Adrenal gland (tissue), 19 donors: ENCODE results near the gene GABRR1. TPM values are rescaled to one million over a fixed set of nuclear protein-coding genes. Genes with fewer than 3 reads are reported as not detected.

Source experiments
- DNase-seq, 7 donors: peaks; one replicate each; pipeline ENCODE4 v3.0.0-alpha.2; 2019 to 2020
- H3K27ac ChIP-seq, 5 donors: fragments of 200-600 bp; sonication (generic) in 4 of 5; 1 replicate in 3 of 5; 2 replicates in 2 of 5; pipeline versions ENCODE4 v1.5.1 to v1.8.0; 2016 to 2020; ENCODE audit warnings: mild to moderate bottlenecking in 1 of 5
- H3K27me3 ChIP-seq: fragments of 200-600 bp; 2 replicates; pipeline ENCODE4 v1.8.0; 2021
- H3K36me3 ChIP-seq, 2 donors: fragments of 200-600 bp; replicated peaks in 1 of 2; 1 replicate in 1 of 2; 2 replicates in 1 of 2; pipeline versions ENCODE4 v1.5.1 to v1.8.0; 2018 to 2022
- H3K4me1 ChIP-seq, 2 donors: fragments of 200-600 bp; replicated peaks in 1 of 2; 1 replicate in 1 of 2; 2 replicates in 1 of 2; pipeline versions ENCODE4 v1.5.1 to v1.8.0; 2018 to 2021
- H3K4me3 ChIP-seq, 4 donors: fragments of 200-600 bp; sonication (generic) in 3 of 4; one replicate each; pipeline ENCODE4 v1.5.1; 2016 to 2018
- H3K9me3 ChIP-seq, 3 donors: fragments of 200-600 bp; sonication (generic) in 1 of 3; replicated peaks in 1 of 3; 1 replicate in 2 of 3; 2 replicates in 1 of 3; pipeline versions ENCODE4 v1.5.1 to v1.8.0; 2016 to 2021
- POLR2A ChIP-seq, 2 donors: fragments of 450-650 bp; IDR thresholded peaks; one replicate each; pipeline ENCODE4 v1.6.1; 2017; ENCODE audit warnings: antibody characterized with exemption in 2 of 2, mild to moderate bottlenecking in 2 of 2, moderate library complexity in 1 of 2
- WGBS, 4 donors: extraction: QIAGEN DNeasy Blood & Tissue Kit in 2 of 4; methylation state at CpG; one replicate each; pipeline versions ENCODE4 v1.1.5 to v1.1.7; 2013 to 2017; 5-methylcytosine and 5-hydroxymethylcytosine counted together
- intact Hi-C, 2 donors: fragments of 100-400 bp; cut with DNase I; formaldehyde crosslinking; loops; one replicate each; pipeline versions ENCODE4 v1.14.1 to v1.15.0; 2022 to 2023
- long read RNA-seq, 10 donors: library from polyadenylated mRNA in 3 of 10; unstranded in 2 of 10; stranded (forward) in 1 of 10; transcript quantifications; one replicate each; pipeline ENCODE4 v2.0.0 and lab custom pipeline, GENCODE V29; 2021 to 2026
- polyA plus RNA-seq, 3 donors: library from polyadenylated mRNA; stranded (reverse); fragments of 200-250 nt in 2 of 3; fragments of 350-450 nt in 1 of 3; fragmentation: Illumina TruSeq in 1 of 3; extraction: RNeasy Lipid Tissue Mini Kit (QIAGEN cat#74804) in 1 of 3; gene quantifications; one replicate each; pipeline ENCODE4 v1.2.3, GENCODE V29; 2013 to 2014
- total RNA-seq, 9 donors: library from RNA; depleted of rRNA in 4 of 9; stranded (reverse); fragments of >200 nt in 4 of 9; fragments of 120-200 nt in 1 of 9; fragmentation: NEBNext Ultra II Directional in 1 of 9; extraction: Animal tissue kit (Norgen Biotek cat#: 25700) in 1 of 9; gene quantifications; one replicate each; pipeline versions ENCODE4 v1.1.0 to v1.2.4, GENCODE V29; 2013 to 2023
- TF ChIP-seq, protein P1 (sequence below), 6 experiments: fragments of 450-650 bp in 4 of 6; fragments of 200-600 bp in 2 of 6; sonication (generic) in 1 of 6; IDR thresholded peaks; 1 replicate in 5 of 6; 2 replicates in 1 of 6; pipeline versions ENCODE4 v1.5.1 to v1.8.0; 2016 to 2021; ENCODE audit warnings: antibody characterized with exemption in 6 of 6, mild to moderate bottlenecking in 2 of 6, moderate library complexity in 1 of 6
- donor health status: healthy with polysubstance abuse.
- donor health status: Bipolar disorder and iron deficiency.
- donor health status: DM: yes; HTN: yes; CAD: no.
- donor health status: DM: no; HTN: no; CAD: no.
- donor health status: DM: no; HTN: no; CAD: no.
- donor health status: DM: yes; HTN: yes; CAD: no.

Gene GABRR1
- total RNA-seq (under 1 TPM in 1 of 9 donors, not detected in 8; 0.06 TPM), polyA plus RNA-seq (not detected)
- long read RNA-seq, donor 1: 0 reads
- long read RNA-seq, donor 2: 0 reads
- long read RNA-seq, donor 3: 0 reads
- long read RNA-seq, donor 4: 0 reads
- long read RNA-seq, donor 5: 0 reads
- long read RNA-seq, donor 6, partial matches to known transcripts: 0 of 1 reads
- long read RNA-seq, donor 6, other reads (novel, unspliced or antisense): 1 of 1 reads
- long read RNA-seq, donor 7: 0 reads
- long read RNA-seq, donor 8: 0 reads
- long read RNA-seq, donor 9: 0 reads
- long read RNA-seq, donor 10: 0 reads

- 29 to 38% (median 37%) methylated on average over 10 of the region's 10 CpGs for WGBS, 4 donors
- Histone ChIP-seq H3K4me3 (no peak within 1 kb of the TSS), H3K4me1 (no peaks in the 10 kb centered on the region), H3K9me3 (no peaks in the 10 kb centered on the region), H3K27ac (no peak within 1 kb of the TSS), H3K27me3 (no peaks in the 10 kb centered on the region), H3K36me3 (no peaks in the 10 kb centered on the region)
- no peak for DNase-seq
- intact Hi-C loops: no loop called here
- no peak for TF ChIP-seq POLR2A (IDR thresholded peaks at IDR 0.05)
- TF ChIP-seq, protein P1, sequence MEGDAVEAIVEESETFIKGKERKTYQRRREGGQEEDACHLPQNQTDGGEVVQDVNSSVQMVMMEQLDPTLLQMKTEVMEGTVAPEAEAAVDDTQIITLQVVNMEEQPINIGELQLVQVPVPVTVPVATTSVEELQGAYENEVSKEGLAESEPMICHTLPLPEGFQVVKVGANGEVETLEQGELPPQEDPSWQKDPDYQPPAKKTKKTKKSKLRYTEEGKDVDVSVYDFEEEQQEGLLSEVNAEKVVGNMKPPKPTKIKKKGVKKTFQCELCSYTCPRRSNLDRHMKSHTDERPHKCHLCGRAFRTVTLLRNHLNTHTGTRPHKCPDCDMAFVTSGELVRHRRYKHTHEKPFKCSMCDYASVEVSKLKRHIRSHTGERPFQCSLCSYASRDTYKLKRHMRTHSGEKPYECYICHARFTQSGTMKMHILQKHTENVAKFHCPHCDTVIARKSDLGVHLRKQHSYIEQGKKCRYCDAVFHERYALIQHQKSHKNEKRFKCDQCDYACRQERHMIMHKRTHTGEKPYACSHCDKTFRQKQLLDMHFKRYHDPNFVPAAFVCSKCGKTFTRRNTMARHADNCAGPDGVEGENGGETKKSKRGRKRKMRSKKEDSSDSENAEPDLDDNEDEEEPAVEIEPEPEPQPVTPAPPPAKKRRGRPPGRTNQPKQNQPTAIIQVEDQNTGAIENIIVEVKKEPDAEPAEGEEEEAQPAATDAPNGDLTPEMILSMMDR (IDR thresholded peaks at IDR 0.05): no peak
Observed at GRCh38 chr6:89217299-89217910, at the start of gene GABRR1. Gene GABRR1, minus strand, starts transcription at chr6:89217358. Its CDS starts 36 bp downstream, at chr6:89217322.

DNA sequence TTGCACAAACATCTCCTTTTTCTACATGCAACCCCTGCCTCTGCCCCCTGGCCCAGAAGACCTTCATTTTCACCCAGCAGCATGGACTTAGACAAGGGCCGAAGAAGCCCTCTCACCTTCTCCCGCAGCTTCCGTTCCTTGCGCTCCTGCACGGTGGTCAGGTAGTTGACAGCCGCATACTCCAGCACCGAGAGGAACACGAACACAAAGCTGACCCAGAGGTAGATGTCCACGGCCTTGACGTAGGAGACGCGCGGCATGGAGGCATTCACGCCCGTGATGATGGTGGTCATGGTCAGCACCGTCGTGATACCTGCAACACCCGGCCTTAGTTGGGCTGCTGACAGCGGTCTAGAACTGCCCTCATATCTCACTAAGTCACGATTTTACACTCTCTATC lies 47.1 kb upstream of the GABRR1 start:
- 96 to 98% (median 97%) methylated on average over 19 to 20 of the region's 20 CpGs for WGBS, 4 donors

DNA sequence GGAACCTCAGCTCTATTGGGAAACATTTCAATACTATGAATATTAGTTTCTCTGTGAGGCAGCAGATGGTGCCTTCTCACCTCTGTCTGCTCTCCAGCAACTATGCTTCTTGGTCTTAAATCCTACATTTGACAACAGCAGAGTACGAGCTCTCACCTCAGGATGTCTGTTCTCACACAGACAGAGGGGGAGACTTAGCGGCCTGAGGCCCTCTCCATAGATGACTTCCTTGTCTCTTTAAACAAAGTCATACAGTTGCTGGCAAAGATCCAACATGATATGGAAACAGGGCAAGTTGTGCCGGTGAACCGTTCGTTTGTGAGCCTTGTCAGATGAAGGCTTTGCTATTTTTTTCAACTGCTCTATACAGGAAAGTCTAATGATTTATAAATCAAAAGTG lies 43.7 kb upstream of the GABRR1 start:
- no peak for TF ChIP-seq POLR2A (IDR thresholded peaks at IDR 0.05)
- TF ChIP-seq, protein P1 (IDR thresholded peaks at IDR 0.05): no peak
- no peaks in the 10 kb centered on the region for H3K36me3 ChIP-seq
- no peaks in the 10 kb centered on the region for H3K4me1 ChIP-seq
- no peaks in the 10 kb centered on the region for H3K27me3 ChIP-seq
- no peaks in the 10 kb centered on the region for H3K9me3 ChIP-seq
- no peak overlapping the region for H3K27ac ChIP-seq
- H3K4me3 ChIP-seq: no peak overlapping the region
- DNase-seq: peak in 1 of 7 donors; percentile 39
- intact Hi-C loops: no loop called here
- WGBS, 4 donors: 37 to 58% (median 48%) methylated on average over 5 of the region's 5 CpGs

More for the DNA sequence above, 47.1 kb upstream of the GABRR1 start:
- no peak for DNase-seq
- Histone ChIP-seq H3K4me3 (no peak overlapping the region), H3K27me3 (no peaks in the 10 kb centered on the region), H3K9me3 (no peaks in the 10 kb centered on the region), H3K36me3 (no peaks in the 10 kb centered on the region), H3K4me1 (no peaks in the 10 kb centered on the region), H3K27ac (no peak overlapping the region)
- no peak for TF ChIP-seq POLR2A (IDR thresholded peaks at IDR 0.05)
- TF ChIP-seq, protein P1 (IDR thresholded peaks at IDR 0.05): no peak
- intact Hi-C loops: no loop called here

- no peak for DNase-seq
- no peak overlapping the region for H3K27ac ChIP-seq
- intact Hi-C loops: no loop called here
- no peak for TF ChIP-seq POLR2A (IDR thresholded peaks at IDR 0.05)
- TF ChIP-seq, protein P1 (IDR thresholded peaks at IDR 0.05): no peak
- H3K36me3 ChIP-seq: no peaks in the 10 kb centered on the region
- H3K9me3 ChIP-seq: no peaks in the 10 kb centered on the region
- H3K27me3 ChIP-seq: no peaks in the 10 kb centered on the region
- H3K4me3 ChIP-seq: no peak overlapping the region
- WGBS, 4 donors: 70 to 83% (median 79%) methylated on average over 4 of the region's 4 CpGs
- H3K4me1 ChIP-seq: no peaks in the 10 kb centered on the region
Observed at GRCh38 chr6:89260310-89260709, 43.2 kb upstream of the GABRR1 start.
